GM18498 (cell line): ENCODE results near the gene MARS1.
"Not testable (repeated sequence)": the region's sequence is repeated elsewhere in the genome, so short reads cannot be mapped to it uniquely, and the experiment has no call there.

ENCODE experiments used
- ATAC-seq: cut with Tn5 transposase; IDR thresholded peaks from one replicate; pipeline ENCODE4 v1.9.1; 2021; ENCODE audit warnings: mild to moderate bottlenecking, moderate library complexity; ENCODE audit not compliant: unreplicated experiment

The MARS1 gene

DNA sequence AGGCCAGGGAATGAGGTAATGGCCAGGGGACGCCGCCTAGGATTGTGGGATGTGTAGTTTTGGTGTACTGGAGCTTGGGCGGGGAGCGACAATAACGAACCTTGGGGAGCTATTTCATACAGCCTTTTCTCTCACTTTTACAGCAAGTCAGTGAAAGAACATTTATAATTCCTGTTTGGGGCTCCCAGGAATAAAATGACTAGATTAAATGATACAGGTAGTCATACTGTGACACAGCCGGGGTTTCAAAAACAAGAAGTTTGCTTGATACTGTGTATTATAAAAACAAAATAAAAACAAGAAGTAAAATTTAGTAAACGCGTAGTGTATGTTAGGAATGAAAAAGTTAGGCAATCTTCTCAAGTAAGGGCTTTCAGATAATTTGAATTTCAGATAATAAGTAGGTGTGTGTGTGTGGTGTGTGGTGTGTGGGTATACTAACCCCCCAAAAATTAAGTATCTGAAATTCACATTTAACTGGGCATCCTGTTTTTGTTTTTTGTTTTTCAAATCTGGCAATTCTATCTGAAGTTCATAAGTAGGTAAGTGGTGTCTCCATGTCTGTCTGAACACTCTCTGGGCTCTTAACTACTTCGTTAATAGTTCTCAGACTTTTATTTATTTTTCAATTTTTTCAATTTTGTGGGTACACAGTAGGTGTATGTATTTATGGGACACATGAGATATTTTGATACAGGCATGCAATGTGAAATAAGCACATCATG, 59.6 kb downstream of the MARS1 start:
- ATAC-seq = no peak

GRCh38 chr12:57548013-57548315, 60.1 kb downstream of the MARS1 start:
- no peak for ATAC-seq

GRCh38 chr12:57548488-57548887, 60.6 kb downstream of the MARS1 start:
- ATAC-seq = no peak

GRCh38 chr12:57549203-57549908, 61.5 kb downstream of the MARS1 start:
- no peak for ATAC-seq

DNA sequence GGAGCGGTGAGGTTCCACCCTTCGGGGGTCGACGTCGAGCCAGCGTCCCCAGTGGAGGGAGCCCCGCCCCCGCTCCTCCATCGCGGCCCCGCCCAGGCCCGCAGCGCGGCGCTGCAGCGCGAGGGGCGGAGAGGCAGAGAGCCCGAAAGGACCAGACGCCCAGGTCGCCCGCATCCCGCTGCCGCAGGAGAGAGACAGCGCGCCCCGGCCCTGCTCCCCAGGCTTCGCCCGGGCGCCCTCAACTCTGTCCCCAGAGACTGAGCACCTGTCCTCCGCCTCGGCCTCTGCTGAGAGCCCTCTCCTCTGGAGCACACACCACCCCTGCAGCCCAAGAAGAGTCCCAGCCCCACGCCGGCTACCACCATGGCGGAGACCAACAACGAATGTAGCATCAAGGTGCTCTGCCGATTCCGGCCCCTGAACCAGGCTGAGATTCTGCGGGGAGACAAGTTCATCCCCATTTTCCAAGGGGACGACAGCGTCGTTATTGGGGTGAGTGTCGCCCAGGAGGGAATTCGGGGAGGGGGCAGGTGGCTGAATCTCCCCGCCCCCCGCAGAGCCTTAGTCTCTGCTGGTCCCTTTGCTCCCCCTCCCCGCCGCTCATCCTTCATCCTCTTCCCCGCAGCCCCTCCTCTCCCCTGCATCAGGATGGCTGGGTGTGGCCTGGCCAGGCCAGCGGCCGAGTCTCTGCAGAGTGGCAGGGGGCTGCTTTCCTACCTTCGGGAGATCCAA, 62.2 kb downstream of the MARS1 start, which contains the start of gene KIF5A:
Gene KIF5A (plus strand): TSS at position 136 of the 732 bp plus-strand sequence. CDS start 228 bp downstream, at position 364.
- peak; percentile 27 for ATAC-seq

- ATAC-seq = no peak
Measured at GRCh38 chr12:57550641-57551549, 63.0 kb downstream of the MARS1 start.

- ATAC-seq = no peak
Measured at GRCh38 chr12:57551637-57552305, 63.9 kb downstream of the MARS1 start.

GRCh38 chr12:57552306-57552651, 64.4 kb downstream of the MARS1 start:
- ATAC-seq = no peak

DNA sequence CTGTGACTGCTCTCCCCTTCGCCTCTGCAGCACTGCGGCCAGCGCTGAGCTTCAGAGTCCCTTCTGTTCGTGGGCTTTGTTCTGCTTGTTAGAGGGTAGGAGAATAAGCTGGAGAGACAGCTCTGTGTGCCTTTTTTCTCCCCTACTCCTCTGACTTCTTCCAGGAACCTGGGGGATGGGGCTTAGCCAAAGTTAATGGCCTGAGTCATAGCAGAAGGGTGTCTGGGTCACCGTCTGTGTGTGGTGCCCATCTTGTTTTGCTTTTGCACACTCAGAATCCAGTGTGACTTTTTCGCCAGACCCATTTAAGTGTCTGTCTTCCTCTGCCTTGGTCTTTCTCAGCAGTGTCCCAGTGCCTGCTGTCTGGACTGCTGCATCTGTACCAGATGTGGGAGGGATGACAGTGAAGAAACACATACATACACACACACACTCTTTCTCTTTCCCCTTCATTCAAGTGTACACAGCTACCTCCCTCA, 65.0 kb downstream of the MARS1 start:
- ATAC-seq = no peak

GRCh38 chr12:57553343-57554202, 65.7 kb downstream of the MARS1 start:
- no peak for ATAC-seq

GRCh38 chr12:57554453-57554852, 66.6 kb downstream of the MARS1 start:
- no peak for ATAC-seq

DNA sequence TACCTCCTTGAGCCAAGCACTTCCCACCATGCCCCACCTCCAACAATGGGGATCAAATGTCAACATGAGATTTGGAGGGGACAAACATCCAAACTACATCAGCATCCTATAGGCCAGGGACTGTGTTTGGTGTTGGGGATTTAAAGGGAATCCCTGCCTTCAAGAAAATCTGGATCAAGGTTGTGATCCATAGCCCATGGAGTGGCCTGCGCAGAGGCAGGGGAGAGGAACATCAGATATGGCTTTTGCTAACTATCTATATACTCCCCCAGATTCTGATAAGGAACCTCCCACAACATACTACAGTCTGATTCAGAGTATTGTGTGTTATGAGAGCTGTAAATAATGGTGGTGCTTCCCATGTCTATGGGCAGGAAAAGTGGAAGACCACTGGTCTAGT, 67.0 kb downstream of the MARS1 start:
- no peak for ATAC-seq

GRCh38 chr12:57558864-57559263, 71.0 kb downstream of the MARS1 start:
- ATAC-seq = no peak

DNA sequence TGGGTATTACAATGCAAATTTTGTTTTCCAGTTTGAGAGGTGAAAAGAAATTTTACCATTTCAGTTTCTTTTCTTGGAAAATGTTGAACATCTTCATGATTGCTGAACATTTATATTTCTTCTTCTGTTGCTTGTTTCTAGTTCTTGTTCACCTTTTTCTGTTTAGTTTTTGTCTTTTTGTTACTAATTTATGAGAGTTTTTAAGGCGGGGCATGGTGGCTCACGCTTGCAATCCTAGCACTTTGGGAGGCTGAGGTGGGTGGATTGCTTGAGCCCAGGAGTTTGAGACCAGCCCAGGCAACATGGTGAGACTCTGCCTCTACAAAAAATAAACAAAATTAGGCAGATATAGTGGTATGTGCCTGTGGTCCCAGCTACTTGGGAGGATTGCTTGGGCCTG, 72.6 kb downstream of the MARS1 start:
- ATAC-seq = no peak

GRCh38 chr12:57561117-57561516, 73.2 kb downstream of the MARS1 start:
- not testable (repeated sequence) for ATAC-seq

- ATAC-seq = no peak
Measured at GRCh38 chr12:57563358-57563757, 75.5 kb downstream of the MARS1 start.

GRCh38 chr12:57564178-57564740, 76.4 kb downstream of the MARS1 start:
- ATAC-seq = no peak
